Measurements from ENCODE around the gene NOLC1. TPM values are rescaled to one million over a fixed set of nuclear protein-coding genes. Genes with fewer than 3 reads are reported as not detected.
A peak's percentile ranks its signal among the peaks of the same experiment; 100 is the strongest.

The NOLC1 gene
- polyA plus RNA-seq (ENCODE audit: insufficient read depth in 1 of 5, insufficient read length in 5 of 5, low replicate concordance in 1 of 5): 10 to 100 TPM; 78.3 to 85.5 (median 82.3) TPM
- long read RNA-seq, donor 1, transcript NOLC1-207 (13 exons, 2,441 nt): major isoform, 7 of 14 reads
- long read RNA-seq, donor 1, partial matches to known transcripts: 6 of 14 reads
- long read RNA-seq, donor 1, other reads (novel, unspliced or antisense): 0 of 14 reads
- long read RNA-seq, donor 2, transcript NOLC1-209 (13 exons, 3,932 nt): major isoform, 5 of 19 reads
- long read RNA-seq, donor 2, partial matches to known transcripts: 11 of 19 reads
- long read RNA-seq, donor 2, other reads (novel, unspliced or antisense): 0 of 19 reads
- long read RNA-seq, donor 3, partial matches to known transcripts: 15 of 20 reads
- long read RNA-seq, donor 3, other reads (novel, unspliced or antisense): 0 of 20 reads
- long read RNA-seq, donor 4, partial matches to known transcripts: 0 of 5 reads
- long read RNA-seq, donor 4, other reads (novel, unspliced or antisense): 0 of 5 reads
- long read RNA-seq, donor 5, partial matches to known transcripts: 32 of 35 reads
- long read RNA-seq, donor 5, other reads (novel, unspliced or antisense): 0 of 35 reads
- long read RNA-seq, donor 6, transcript NOLC1-207 (13 exons, 2,441 nt): major isoform, 11 of 13 reads
- long read RNA-seq, donor 6, partial matches to known transcripts: 0 of 13 reads
- long read RNA-seq, donor 6, other reads (novel, unspliced or antisense): 0 of 13 reads
- long read RNA-seq, donor 7, partial matches to known transcripts: 5 of 10 reads
- long read RNA-seq, donor 7, other reads (novel, unspliced or antisense): 0 of 10 reads
- long read RNA-seq, donor 8, partial matches to known transcripts: 0 of 5 reads
- long read RNA-seq, donor 8, other reads (novel, unspliced or antisense): 0 of 5 reads

DNA sequence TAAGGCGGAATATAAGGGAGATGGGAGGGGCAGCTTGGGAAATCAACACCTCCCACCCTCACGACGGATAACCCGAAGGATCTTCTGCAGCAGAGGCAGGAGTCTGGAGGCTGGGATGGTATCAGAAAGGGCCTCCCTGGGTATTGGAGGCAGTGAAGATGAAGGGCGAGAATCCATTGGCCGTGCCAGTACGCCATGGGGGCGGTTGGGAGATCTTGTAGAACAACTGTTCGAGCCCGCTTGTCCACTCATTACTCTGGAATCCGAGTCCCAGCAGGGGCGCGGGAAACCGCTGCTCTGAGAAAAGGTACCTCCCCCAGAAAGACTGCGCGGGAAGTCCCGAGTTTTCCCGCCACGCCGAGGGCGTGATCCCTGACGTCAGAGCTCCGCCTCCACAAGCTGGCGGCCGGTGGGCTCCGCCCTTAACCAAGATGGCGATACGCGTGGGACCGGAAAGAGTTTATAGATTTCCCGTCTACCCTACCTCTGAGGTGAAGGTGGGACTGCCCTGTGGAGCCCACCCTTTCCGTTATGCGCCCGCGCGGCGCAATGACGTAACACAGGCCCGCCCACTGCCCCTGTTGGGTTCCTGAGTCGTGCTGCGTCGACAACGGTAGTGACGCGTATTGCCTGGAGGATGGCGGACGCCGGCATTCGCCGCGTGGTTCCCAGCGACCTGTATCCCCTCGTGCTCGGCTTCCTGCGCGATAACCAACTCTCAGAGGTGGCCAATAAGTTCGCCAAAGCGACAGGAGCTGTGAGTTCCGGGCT, at the start of gene NOLC1:
Gene NOLC1, plus strand, starts transcription at position 616 of the 771 bp plus-strand sequence. Its CDS starts 22 bp downstream, at position 638.
- peak; percentile 98 to 99 for DNase-seq

DNA sequence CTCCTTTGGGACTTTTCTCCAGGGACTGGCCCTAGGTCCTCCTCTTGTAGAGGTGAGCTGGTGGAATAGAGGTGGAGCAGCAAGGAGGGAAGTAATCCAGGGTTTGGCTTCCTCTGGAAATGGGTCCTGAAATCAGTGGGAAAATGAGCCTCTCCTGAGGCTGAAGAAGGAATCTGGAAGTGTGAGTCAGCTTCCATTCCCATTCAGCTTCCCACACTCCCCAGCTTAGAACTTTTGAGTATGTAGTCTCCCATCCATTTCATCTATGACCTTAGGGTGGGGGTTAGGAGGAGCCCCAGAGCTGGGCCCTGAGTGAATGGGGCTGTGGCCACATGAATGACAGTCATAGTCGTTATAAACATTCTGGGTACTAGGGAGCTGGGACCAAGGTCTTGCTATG, 49.8 kb upstream of the NOLC1 start:
- no peak for DNase-seq

DNA sequence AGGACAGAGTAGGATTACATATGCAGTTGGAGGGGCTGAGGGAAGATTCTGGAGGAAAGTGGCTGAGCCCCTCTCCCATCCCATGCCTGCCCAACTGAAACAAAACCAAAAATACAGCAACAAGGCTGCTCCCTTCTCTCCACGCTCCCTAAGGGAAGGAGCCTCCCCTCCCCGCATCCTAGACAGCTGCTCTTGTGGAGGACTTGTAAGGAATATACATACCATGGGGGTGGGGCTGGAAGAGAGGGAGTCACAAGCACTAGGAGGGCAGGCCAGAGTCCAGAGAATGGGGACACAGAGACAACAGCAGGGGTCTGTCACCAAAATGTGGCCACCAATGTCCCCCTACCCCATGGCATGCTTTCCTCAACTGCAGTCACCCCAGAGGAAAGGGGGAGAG, 45.2 kb upstream of the NOLC1 start:
- DNase-seq: no peak

DNA sequence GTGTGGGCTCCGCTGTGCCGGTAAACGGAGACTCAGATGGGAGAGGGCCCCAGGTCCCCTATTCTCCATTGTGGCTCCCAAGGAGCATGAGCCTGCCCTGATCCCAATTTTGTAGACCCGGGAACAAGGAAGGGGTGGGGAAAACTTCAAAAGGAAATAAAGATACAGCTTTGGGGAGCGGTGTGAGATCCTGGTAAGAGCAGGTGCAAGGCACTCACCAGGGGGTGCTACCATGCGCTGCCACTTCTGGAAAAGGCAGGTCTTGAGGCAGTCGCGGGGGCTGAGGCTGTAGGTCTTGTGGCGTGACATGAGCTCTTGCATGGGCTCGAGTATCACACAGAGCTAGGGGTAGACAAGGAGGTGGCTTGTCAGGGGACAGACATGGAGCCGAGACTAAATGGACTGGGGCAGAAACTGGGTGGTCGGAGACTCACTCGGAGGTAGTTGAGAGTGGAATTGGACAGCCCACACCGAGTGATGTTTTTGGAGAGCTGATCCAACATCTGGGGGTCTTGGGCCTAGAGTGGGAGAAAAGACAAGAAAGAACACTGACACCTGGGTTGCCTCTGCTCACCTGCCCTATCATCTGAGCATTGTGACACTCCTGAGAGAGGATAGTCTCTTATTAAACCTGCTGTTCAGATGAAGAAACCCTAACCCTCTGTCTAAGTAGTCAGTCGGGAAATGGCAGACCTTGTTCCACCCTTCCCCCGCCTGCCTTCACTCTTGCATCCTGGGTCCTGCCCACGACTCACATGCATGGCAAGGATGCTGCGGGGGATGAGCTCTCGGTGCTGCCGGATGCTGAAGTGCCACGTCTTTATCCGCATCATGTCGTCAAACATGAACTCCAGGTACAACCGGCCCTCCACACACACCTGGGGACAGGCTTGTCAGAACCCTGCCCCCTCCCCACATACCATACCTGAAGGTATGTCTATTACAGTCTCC, 42.7 kb upstream of the NOLC1 start:
- no peak for DNase-seq

DNA sequence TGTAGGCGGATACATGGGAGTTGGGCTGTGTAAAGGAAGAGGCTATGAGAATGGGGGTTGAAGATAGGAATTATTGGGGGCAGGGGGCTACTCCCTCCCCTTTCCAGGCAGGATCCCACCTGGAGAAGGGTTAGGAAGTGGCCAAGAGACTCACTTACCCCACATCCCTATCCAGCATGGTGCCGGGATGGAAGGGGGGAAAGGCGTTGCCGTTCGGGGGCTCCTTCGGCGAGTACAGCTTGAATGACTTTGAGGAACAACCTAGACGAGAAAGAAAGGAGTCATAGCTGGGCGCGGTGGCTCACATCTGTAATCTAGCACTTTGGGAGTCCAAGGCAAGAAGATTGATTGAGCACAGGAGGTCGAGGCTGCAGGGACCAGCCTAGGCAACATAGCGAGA, 40.9 kb upstream of the NOLC1 start:
- DNase-seq: no peak

DNA sequence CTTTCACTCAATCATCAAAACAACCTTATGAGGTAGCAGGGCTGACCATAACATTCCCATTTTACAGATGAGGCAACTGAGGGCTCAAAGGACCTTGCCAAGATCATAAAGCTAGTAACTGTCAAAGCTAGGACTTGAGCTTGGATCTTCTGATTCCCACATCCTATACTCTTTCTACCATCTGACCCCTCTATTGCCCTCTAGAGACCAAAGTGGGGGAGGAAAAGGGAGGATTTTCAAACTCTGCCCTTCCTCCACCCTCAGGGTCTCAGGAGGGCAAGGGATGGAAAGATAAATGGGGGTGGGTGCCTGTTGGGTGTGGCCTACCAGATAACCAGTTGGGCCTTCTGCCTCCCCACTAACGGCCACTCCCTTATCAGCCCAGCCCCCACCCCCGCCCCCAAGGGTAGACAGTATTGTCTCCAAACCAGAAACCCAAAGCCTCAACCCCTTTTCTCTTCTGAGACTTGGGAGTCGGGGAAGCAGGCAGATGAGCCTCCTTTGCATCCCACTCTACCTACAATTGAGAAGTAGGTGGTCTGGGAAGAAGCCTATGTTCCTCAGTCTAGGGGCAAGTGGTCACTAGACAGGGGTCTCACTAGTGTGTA, 39.9 kb upstream of the NOLC1 start:
- DNase-seq: no peak

DNA sequence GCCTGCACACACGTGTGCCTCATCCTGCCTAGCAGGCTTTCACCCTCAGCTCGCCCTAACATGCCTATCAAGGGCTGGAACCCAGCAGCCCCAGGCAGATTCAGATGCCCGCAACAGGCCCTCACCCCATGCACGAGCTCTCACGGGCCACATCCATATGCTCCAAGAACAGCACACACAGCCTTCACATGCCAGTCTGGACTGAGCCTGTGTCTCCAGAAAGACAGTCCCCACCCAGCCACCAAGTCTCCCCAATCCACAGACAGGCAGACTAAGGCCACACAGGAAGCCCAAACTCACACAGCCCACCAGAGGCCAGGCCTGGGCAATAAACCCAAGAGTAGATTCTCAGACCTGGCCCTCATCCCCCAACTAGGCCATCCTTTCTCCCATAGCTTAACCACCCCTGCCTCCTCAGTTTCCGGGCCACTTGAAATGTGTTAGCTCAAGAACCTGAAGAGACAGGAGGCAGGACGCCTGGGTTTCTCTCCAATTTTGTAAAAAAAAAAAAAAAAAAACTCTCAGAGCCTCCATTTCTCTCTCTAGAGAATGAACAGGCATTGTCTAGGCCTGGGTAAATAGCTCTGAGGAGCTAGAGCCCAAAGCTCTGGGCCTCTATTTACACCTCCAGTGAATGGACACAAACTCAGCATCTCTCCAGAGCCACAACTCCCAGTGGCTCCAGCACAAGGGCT, 38.8 kb upstream of the NOLC1 start:
- no peak for DNase-seq

DNA sequence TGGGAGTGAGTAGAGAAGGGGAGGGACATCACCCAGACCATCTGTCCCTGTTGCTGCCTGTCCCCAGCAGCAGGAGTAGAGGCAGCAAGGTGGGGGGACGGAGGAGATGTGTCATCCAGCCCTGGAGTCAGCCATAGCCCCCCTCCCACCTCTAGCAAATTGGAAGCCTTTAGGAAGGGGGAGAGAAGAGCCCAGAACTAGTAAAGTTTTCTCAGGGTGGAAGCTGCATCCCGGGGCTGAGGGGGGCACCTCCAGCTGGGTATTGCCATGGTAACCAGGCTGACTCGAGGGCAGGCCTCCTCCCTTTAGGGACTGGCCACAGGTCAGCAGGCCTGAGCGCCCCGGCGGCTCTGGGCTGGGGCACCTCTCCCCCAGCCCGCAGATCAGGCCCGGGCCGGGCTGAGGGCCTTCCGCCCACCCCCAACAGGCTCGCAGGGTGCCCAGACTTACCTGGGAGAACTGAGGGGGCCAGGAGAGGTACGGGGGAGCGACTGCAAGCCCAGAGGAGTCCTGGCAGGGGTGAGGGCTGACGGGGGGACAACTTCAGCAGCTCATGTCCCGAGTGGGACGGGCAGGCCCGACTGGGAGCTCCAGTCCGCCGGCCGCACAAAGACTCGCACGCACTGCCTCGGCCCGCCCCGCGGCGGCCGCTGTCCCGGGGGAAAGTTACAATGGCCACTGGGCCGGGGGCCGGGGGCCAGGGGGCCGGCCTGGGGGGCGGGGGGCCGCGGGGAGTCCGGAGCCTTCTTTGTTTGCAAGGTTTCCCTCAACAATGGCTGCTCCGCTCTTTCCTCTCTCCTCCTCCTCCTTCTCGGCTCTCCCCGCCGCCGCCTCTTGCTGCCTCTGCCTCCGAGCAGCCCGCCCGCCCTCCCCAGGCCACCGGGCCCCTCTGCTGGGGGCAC, 38.0 kb upstream of the NOLC1 start:
- DNase-seq: no peak

DNA sequence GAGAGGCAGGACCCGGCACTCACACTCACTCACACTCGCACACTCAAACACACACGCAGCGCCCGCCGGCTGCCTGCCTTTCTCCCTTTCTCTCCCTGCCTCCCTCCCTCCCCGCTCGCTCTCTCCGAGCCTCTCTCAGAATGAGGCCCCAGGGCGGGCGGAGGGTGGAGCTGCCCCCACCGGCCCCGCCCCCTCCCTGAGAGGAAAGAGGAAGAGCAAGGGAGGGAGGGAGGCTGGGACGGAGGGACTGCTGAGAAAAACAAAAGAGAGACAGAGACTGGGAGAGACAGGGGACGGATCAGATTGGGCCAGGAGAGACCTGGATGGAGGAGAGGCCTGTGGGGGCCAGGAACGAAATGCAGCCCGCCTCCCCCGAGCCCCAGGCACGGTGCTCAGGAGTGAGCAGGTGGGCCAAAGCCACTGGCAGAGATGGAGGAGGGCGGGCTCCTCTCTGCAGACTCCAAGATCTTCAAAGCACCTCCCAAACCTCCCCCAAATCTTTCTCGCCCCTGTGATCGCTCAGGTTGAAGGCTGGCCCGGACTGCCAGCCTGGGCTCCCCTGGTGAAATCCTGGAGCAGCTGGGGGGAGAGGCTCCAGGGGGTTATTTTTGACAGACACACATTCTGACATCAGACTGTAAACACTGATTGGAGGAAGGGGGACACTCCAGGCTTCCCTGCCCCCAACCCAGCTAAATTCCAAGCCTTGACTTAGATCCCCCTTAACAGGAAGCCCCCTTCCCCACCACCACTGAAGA, 37.1 kb upstream of the NOLC1 start:
- peak; percentile 84 to 86 for DNase-seq

DNA sequence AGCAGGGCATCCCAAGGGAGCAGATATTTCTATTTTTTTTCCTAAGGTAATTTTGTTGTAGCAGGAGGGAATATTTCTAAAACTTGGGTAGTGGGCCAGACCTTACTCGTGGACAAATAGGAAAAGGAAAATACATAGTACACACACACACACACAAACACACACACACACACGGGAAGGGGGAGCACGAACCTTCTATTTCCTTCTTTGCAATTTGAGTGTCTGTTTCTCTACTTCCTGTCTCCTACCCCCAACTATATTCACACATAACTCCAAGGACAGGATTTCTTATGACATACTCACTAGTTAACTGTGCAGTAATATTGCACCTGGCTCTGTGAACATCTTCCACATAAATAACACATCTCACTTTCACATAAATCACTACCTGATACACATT, 36.4 kb upstream of the NOLC1 start:
- DNase-seq: no peak

DNA sequence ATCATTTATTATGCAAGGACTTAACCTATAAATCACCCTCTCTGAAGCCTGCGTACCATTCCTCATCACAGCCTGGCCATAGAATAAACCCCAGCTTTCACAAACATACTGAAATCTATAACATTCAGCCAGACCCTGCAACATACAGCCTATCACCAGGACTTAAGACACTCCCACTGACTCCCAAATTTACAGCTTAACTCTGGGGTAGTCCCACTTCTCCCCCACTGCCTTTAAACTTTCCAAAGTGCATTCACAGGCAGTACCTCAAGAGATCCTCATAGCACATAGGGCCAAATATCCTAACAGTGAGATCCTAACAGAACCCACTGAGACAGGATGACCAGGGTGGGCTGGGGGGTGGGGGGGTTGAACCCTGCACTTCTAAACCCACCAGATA, 35.5 kb upstream of the NOLC1 start:
- DNase-seq: no peak

DNA sequence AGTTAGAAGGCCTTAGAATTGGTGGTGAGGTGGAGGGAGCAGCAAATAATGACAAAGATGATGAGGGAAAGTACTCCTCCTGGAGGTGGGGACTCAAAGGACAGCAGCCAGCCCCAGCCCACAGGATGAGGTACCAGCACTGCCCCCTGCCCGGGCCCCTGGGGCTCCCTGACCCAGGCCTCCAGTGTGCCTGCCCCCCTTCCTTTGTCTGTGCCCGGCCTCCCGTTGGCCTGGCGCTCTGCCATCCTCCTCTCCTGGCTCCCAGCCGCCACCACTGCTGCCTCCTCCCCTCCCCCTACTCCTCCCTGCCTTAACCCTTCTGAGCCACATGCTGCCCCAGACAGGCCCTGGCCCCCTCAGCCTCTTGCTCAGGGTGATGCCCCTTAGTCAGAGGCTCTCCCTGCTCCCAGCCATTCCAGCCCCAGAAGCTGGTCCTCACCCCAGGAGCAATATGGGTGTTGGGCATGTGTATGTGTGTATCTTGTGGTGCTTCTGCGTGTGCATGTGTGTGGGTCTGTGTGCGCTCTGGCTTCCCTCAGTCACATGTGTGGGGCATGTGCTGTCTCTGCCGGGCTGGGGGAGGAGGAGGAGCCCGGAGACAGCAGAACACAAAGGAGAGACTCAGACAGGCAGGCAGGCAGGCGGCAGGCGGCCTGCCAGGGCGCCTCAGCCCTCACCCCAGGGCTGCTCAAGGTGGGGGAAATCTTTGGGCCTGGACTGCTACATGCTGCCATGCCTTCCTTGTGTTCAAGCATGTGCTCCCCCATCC, 34.6 kb upstream of the NOLC1 start:
- DNase-seq: peak; percentile 89 to 90

DNA sequence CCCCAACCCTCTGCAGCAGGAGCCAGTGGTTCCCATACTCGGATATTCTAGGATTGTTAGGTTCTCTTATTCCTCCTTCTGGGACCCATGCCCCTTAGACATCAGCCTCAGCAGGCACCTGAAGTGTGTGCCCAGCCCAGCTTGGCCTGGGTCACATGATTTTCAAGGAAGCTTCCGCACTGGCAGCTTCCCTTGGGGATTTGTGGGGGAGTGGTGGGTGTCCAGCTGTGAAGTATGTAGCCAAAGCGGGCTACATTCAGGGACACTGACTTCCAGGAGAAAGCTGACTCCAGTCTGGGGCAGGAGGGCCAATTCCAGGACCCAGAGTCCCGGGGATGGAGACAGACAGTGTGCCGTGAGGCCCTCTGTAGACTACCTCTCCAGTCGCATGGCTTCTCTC, 33.3 kb upstream of the NOLC1 start:
- DNase-seq: no peak

DNA sequence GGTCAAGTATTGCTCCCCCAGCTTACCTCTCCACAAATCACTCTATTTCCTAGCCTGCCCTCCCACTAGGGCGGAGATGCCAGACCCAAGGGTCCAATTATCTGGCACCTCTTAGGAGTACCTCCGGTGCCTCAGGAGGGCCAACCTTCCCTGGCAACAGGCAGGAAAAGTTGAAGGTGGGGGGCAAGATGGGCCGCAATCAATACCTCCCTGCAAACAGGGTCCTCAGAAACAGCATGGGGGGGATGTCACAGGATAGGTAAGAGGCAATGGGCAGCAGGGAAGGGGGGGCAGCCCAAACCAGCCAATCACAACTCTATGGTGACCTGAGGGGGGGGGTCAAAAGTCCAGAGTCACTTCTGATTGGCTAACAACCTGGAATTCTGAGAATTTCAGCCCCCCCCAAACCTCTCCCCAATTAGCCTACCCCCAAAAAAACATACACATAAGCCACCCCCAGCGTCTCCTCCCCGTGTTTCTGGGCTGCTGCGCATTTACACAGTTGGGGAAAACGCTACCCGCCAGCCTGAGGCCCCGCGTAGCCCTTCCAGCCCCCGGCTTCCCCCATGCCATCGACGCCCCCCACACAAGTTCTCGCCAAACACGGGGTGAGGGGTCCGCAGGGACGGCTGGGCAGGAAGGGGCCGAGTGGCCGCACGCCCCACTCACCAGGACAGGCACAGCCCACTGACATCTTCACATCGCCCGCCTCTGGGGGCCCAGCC, 32.6 kb upstream of the NOLC1 start:
- no peak for DNase-seq

DNA sequence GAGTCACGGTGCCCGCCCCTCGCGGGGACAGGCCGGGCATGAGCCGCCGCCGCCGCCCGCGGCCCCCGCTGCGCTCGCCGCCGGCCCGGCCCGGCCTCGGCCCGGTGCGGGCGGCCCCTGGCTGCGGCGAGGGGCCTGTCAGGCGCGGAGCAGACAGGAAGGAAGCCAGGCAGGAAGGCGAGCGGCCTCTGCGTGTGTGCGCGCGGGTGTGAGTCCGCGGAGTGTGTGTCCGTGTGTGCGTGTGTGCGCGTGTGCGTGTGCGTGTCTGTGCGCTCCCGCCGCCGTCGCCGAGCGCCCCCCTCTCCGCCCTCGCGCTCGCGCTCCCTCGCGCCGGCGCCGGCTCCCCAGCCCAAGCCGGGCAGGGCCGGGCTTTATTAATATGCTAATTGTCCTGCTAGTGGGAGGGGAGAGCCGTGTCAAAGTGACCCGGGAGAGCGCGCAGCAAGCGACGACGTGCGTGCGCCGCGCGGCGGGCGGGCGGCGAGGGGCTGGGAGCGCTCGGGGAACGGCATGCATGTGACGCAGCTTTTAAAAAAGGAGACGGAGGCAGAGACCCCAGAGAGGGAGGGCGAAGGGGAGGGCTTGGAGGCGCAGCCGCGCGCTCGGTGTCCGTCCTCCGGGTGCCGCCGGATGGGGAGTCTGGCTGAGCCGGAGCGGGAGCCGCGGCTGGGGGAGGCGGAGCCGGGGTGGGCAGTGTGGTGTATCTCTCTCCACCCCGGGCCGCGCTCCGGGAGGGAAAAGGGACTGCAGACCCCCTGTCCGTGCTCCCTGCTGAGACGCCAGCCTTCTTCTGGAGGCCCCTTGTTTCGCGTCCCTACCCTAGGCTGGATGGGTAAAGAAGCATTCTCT, 31.8 kb upstream of the NOLC1 start, which contains the start of gene LDB1:
Gene LDB1, minus strand, starts transcription at position 227 of the 849 bp plus-strand sequence. CDS start 258 bp downstream, outside the sequence.
- DNase-seq: peak; percentile 91

Data from right lung (tissue), 10 donors.